Measurements from ENCODE around the gene STK32B.

GRCh38 chr4:5471206-5471605 is 419.9 kb downstream of the STK32B start:
- no peak for TF ChIP-seq POLR2A (IDR thresholded peaks at IDR 0.05; ENCODE audit: low read length)
- TF ChIP-seq GATA1 (IDR thresholded peaks at IDR 0.05; ENCODE audit: low read depth, low read length), result no peak
